Activated CD8-positive, alpha-beta T cell treated with anti-CD3 and anti-CD28 coated beads for 36 hours (primary cell): Measurements from ENCODE around the gene MEGF8. TPM values are rescaled to one million over a fixed set of nuclear protein-coding genes. Genes with fewer than 3 reads are reported as not detected.

ENCODE experiments used
- ATAC-seq: fragments of 200-7000 bp; cut with Tn5 transposase; one replicate; pipeline ENCODE4 v1.10.0; 2021; ENCODE audit warnings: mild to moderate bottlenecking, moderate library complexity
- CTCF ChIA-PET: fragments of 350-600 bp; sonication (Branson Sonifier 250); formaldehyde crosslinking; loops from one replicate; lab custom pipeline; 2021; ENCODE audit warnings: antibody characterized with exemption; lab: Charles Lee
- POLR2A ChIA-PET: fragments of 350-600 bp; sonication (Branson Sonifier 250); formaldehyde crosslinking; loops from one replicate; lab custom pipeline; 2021; ENCODE audit warnings: antibody characterized with exemption; lab: Charles Lee
- DNase-seq: peaks from one replicate; pipeline ENCODE4 v3.0.0-alpha.2; 2020
- H3K27ac Mint-ChIP-seq: one replicate; pipeline ENCODE4 v1.8.0; 2021; ENCODE audit warnings: mild to moderate bottlenecking, mixed read lengths
- H3K27me3 Mint-ChIP-seq: one replicate; pipeline ENCODE4 v1.8.0; 2021; ENCODE audit warnings: mixed read lengths
- H3K36me3 Mint-ChIP-seq: one replicate; pipeline ENCODE4 v1.8.0; 2021; ENCODE audit warnings: low read depth, mixed read lengths
- H3K4me1 Mint-ChIP-seq: one replicate; pipeline ENCODE4 v1.8.0; 2021; ENCODE audit warnings: low read depth, mixed read lengths
- H3K4me3 Mint-ChIP-seq: one replicate; pipeline ENCODE4 v1.8.0; 2021; ENCODE audit warnings: mild to moderate bottlenecking, moderate library complexity, mixed read lengths
- H3K9me3 Mint-ChIP-seq: one replicate; pipeline ENCODE4 v1.8.0; 2021; ENCODE audit warnings: mixed read lengths
- CTCF ChIP-seq: fragments of 200-600 bp; IDR thresholded peaks from one replicate; pipeline ENCODE4 v1.8.0; 2022; ENCODE audit warnings: antibody characterized with exemption, mild to moderate bottlenecking
- intact Hi-C: fragments of 100-400 bp; cut with micrococcal nuclease; formaldehyde crosslinking; loops from one replicate; pipeline ENCODE4 v1.10.0; 2022
- total RNA-seq, 2 experiments: library from RNA; stranded (reverse); gene quantifications; one replicate each; pipeline ENCODE4 v1.2.3, GENCODE V29; 2021

The MEGF8 gene
- 1 to 10 TPM; 7.0 to 8.0 TPM for total RNA-seq

GRCh38 chr19:42325308-42325895 lies at the start of gene MEGF8:
Gene MEGF8, plus strand, starts transcription at chr19:42325635. Its CDS starts 609 bp downstream, at chr19:42326244.
- peak; percentile 99 for DNase-seq
- peak within 1 kb of the TSS; percentile 81 for H3K4me3 Mint-ChIP-seq
- ChIA-PET CTCF (no interaction called here), POLR2A (no interaction called here)
- peaks cover 23% of the 10 kb centered on the region for H3K4me1 Mint-ChIP-seq
- intact Hi-C loops, result no loop called here
- H3K9me3 Mint-ChIP-seq, result no peaks in the 10 kb centered on the region
- H3K27ac Mint-ChIP-seq, result peak within 1 kb of the TSS; percentile 74
- no peaks in the 10 kb centered on the region for H3K36me3 Mint-ChIP-seq
- no peak for TF ChIP-seq CTCF
- H3K27me3 Mint-ChIP-seq, result peaks cover 13% of the 10 kb centered on the region
- peak; percentile 97 for ATAC-seq

GRCh38 chr19:42276284-42276683 lies 49.2 kb upstream of the MEGF8 start:
- DNase-seq, result no peak
- no peak for ATAC-seq
- Mint-ChIP-seq H3K4me3 (no peak overlapping the region), H3K4me1 (peaks cover 47% of the 10 kb centered on the region), H3K27ac (peak overlapping the region; percentile 5), H3K9me3 (no peaks in the 10 kb centered on the region), H3K36me3 (peaks cover 16% of the 10 kb centered on the region), H3K27me3 (no peaks in the 10 kb centered on the region)
- ChIA-PET POLR2A (interaction anchor here (1.6 to 7.5 kb wide), 2 partner anchors 21 to 30 kb away, joined by 5 to 119 read pairs; partner anchors contain the start of genes ERF and GSK3A), CTCF (interaction anchor here (1.3 to 4.3 kb wide), 3 partner anchors 20 to 168 kb away, joined by 3 to 29 read pairs (median 4); no protein-coding TSS in a partner anchor)
- intact Hi-C loops, result no loop called here
- no peak for TF ChIP-seq CTCF

GRCh38 chr19:42276821-42277220 lies 48.6 kb upstream of the MEGF8 start:
- ChIA-PET POLR2A (interaction anchor here (1.6 to 7.5 kb wide), 2 partner anchors 22 to 31 kb away, joined by 5 to 119 read pairs; partner anchors contain the start of genes ERF and GSK3A), CTCF (interaction anchor here (1.3 to 6.7 kb wide), 4 partner anchors 20 to 168 kb away, joined by 3 to 107 read pairs (median 16); partner anchors contain the start of gene GSK3A)
- ATAC-seq, result peak; percentile 13
- no peaks in the 10 kb centered on the region for H3K27me3 Mint-ChIP-seq
- intact Hi-C loops, result no loop called here
- peaks cover 44% of the 10 kb centered on the region for H3K4me1 Mint-ChIP-seq
- TF ChIP-seq CTCF, result no peak
- no peak overlapping the region for H3K27ac Mint-ChIP-seq
- no peak overlapping the region for H3K4me3 Mint-ChIP-seq
- H3K9me3 Mint-ChIP-seq, result no peaks in the 10 kb centered on the region
- H3K36me3 Mint-ChIP-seq, result peaks cover 12% of the 10 kb centered on the region
- DNase-seq, result peak; percentile 56

GRCh38 chr19:42277821-42278451 lies 47.5 kb upstream of the MEGF8 start:
- Mint-ChIP-seq H3K4me3 (no peak overlapping the region), H3K27me3 (no peaks in the 10 kb centered on the region), H3K4me1 (peaks cover 44% of the 10 kb centered on the region), H3K27ac (peak overlapping the region; percentile 41), H3K9me3 (no peaks in the 10 kb centered on the region), H3K36me3 (peaks cover 12% of the 10 kb centered on the region)
- ATAC-seq (no peak), DNase-seq (no peak)
- intact Hi-C loops, result no loop called here
- POLR2A ChIA-PET, result interaction anchor here (1.0 to 7.5 kb wide), 4 partner anchors 14 to 32 kb away, joined by 3 to 119 read pairs (median 4); partner anchors contain the start of genes ERF and GSK3A
- TF ChIP-seq CTCF, result no peak
- CTCF ChIA-PET, result interaction anchor here (0.6 to 6.7 kb wide), 7 partner anchors 17 to 169 kb away, joined by 3 to 107 read pairs (median 8); partner anchors contain the start of gene GSK3A
